Measurements from ENCODE around the gene RASSF9. TPM values are rescaled to one million over a fixed set of nuclear protein-coding genes. Genes with fewer than 3 reads are reported as not detected.

RASSF9 gene
- total RNA-seq, 1 donor from 2014 or later, result 4.5 TPM

- DNase-seq, result no peak
- intact Hi-C loops (cut with DNase I), result no loop called here
- no peak for ATAC-seq (ENCODE audit: poor library complexity)
These were observed 70.7 kb downstream of the RASSF9 start for GRCh38 chr12:85765453-85765869.

GRCh38 chr12:85759623-85760022 lies 76.6 kb downstream of the RASSF9 start:
- intact Hi-C loops (cut with DNase I), result no loop called here
- DNase-seq (no peak), ATAC-seq (ENCODE audit: poor library complexity) (no peak)

GRCh38 chr12:85759091-85759490 lies 77.1 kb downstream of the RASSF9 start:
- ATAC-seq (ENCODE audit: poor library complexity) (no peak), DNase-seq (no peak)
- intact Hi-C loops (cut with DNase I), result no loop called here

- intact Hi-C loops (cut with DNase I), result no loop called here
- DNase-seq (no peak), ATAC-seq (ENCODE audit: poor library complexity) (no peak)
These were observed 80.4 kb downstream of the RASSF9 start for GRCh38 chr12:85755760-85756159.

Other genes with a start within 250 kb of the RASSF9 start
- gene NTS, start 37.9 kb upstream of the RASSF9 start, total RNA-seq, result not detected

Data from Right ventricle myocardium superior (tissue), 1 donor.